Fibroblast of lung (primary cell): ENCODE measurements around the gene LRIT3.

Source experiments
- CTCF ChIP-seq, 2 donors: IDR thresholded peaks in 1 of 2; conservative IDR thresholded peaks in 1 of 2; 1 replicate in 1 of 2; 2 replicates in 1 of 2; pipeline ENCODE4 v1.5.1; 2011 to 2012; ENCODE audit warnings: low read length in 2 of 2, control low read depth in 1 of 2, inconsistent platforms in 1 of 2, low read depth in 1 of 2, mild to moderate bottlenecking in 1 of 2
- EZH2 ChIP-seq: IDR thresholded peaks from 2 replicates; pipeline ENCODE4 v1.5.1; 2012; ENCODE audit warnings: low read length, control low read depth, mild to moderate bottlenecking; ENCODE audit errors: missing control alignments

- no peak for TF ChIP-seq CTCF (conservative IDR thresholded peaks at IDR 0.05 in 1 of 2, IDR thresholded peaks at IDR 0.05 in 1 of 2; ENCODE audit: low read depth in 1 of 2, low read length in 2 of 2)
- no peak for TF ChIP-seq EZH2
Observed at GRCh38 chr4:109818268-109818667, 29.6 kb upstream of the LRIT3 start.
